Retinal pigment epithelial cell (primary cell): ENCODE results near the gene VSIG10L.

Experiments used
- DNase-seq: peaks from one replicate; pipeline ENCODE4 v3.0.0-alpha.2; 2010; ENCODE audit warnings: low read depth
- H3K4me3 ChIP-seq: 2 replicates; pipeline ENCODE4 v1.5.1; 2011; ENCODE audit warnings: mild to moderate bottlenecking, low read length, control low read depth, moderate library complexity
- CTCF ChIP-seq: conservative IDR thresholded peaks from 2 replicates; pipeline ENCODE4 v1.5.1; 2011; ENCODE audit warnings: low read depth, low read length, control low read depth, inconsistent platforms

The VSIG10L gene

GRCh38 chr19:51327066-51328001 lies 14.6 kb downstream of the VSIG10L start:
- TF ChIP-seq CTCF = peak; percentile 13
- no peak for DNase-seq
- H3K4me3 ChIP-seq = peak overlapping the region; percentile 10

GRCh38 chr19:51326216-51327065 lies 15.5 kb downstream of the VSIG10L start:
- no peak for TF ChIP-seq CTCF
- DNase-seq = no peak
- H3K4me3 ChIP-seq = no peak overlapping the region

GRCh38 chr19:51325161-51325976 lies 16.6 kb downstream of the VSIG10L start:
- no peak for DNase-seq
- H3K4me3 ChIP-seq = no peak overlapping the region
- TF ChIP-seq CTCF = no peak

- no peak for TF ChIP-seq CTCF
- no peak overlapping the region for H3K4me3 ChIP-seq
- DNase-seq = no peak
Measured at GRCh38 chr19:51324167-51324481, 17.8 kb downstream of the VSIG10L start.

- no peak overlapping the region for H3K4me3 ChIP-seq
- no peak for TF ChIP-seq CTCF
- DNase-seq = no peak
Measured at GRCh38 chr19:51323481-51324166, 18.3 kb downstream of the VSIG10L start.

GRCh38 chr19:51321799-51322198 lies 20.1 kb downstream of the VSIG10L start:
- no peak for TF ChIP-seq CTCF
- DNase-seq = no peak
- no peak overlapping the region for H3K4me3 ChIP-seq
